HCT116 (cell line): ENCODE measurements around the gene ANO2. TPM values are rescaled to one million over a fixed set of nuclear protein-coding genes. Genes with fewer than 3 reads are reported as not detected.

ENCODE experiments used
- ATAC-seq: fragments of 200-7000 bp; cut with Tn5 transposase; 2 replicates; pipeline ENCODE4 v1.9.1; 2020; ENCODE audit warnings: mild to moderate bottlenecking, moderate library complexity
- BruUV-seq: library from RNA; stranded (reverse); fragments of 400-500 nt; replicated peaks from 2 replicates; lab custom pipeline; 2021; lab: Mats Ljungman, UMichigan
- CTCF ChIA-PET: fragments of 300-600 bp; sonication (Branson Sonifier 250); formaldehyde crosslinking; loops from one replicate; lab custom pipeline; 2021; ENCODE audit warnings: antibody characterized with exemption; lab: Charles Lee
- POLR2A ChIA-PET: fragments of 300-600, 350-600 bp; sonication (Branson Sonifier 250); formaldehyde crosslinking; loops from one replicate; lab custom pipeline; 2021; ENCODE audit warnings: antibody characterized with exemption; lab: Charles Lee
- RAD21 ChIA-PET, 2 experiments: fragments of 300-600 bp; sonication (Branson Sonifier 250); formaldehyde crosslinking; loops; one replicate each; lab custom pipeline; 2023; ENCODE audit warnings: low total read pairs in 2 of 2; ENCODE audit not compliant: uncharacterized antibody in 2 of 2, unreplicated experiment in 2 of 2, low non-redundant PET in 1 of 2; lab: Charles Lee
- DNase-seq: peaks from one replicate; pipeline ENCODE4 v3.0.0-alpha.2; 2010; ENCODE audit warnings: low read depth, low spot score
- H2AFZ ChIP-seq: fragments of 200-600 bp; shearing (Covaris generic), sonication (generic); 2 replicates; pipeline ENCODE4 v1.6.1; 2017; ENCODE audit warnings: low read depth, mixed run types, mixed read lengths, antibody characterized with exemption, low read length; ENCODE audit not compliant: poor library complexity, severe bottlenecking
- H3K27ac ChIP-seq: 2 replicates; pipeline ENCODE4 v1.5.1; 2012; ENCODE audit warnings: low read depth, low read length
- H3K27me3 ChIP-seq: fragments of 200-600 bp; sonication (generic); 2 replicates; pipeline ENCODE4 v1.6.1; 2016; ENCODE audit warnings: mixed run types, low read length, mixed read lengths; ENCODE audit not compliant: insufficient read depth
- H3K36me3 ChIP-seq, 2 experiments: fragments of 200-500 bp in 1 of 2; fragments of 200-600 bp in 1 of 2; sonication (Bioruptor generic) in 1 of 2; sonication (generic) in 1 of 2; 2 replicates each; pipeline versions ENCODE4 v1.5.1 to v1.6.1; 2014 to 2016; ENCODE audit warnings: low read length in 2 of 2, inconsistent platforms in 1 of 2, mixed read lengths in 1 of 2, mixed run types in 1 of 2; ENCODE audit not compliant: insufficient read depth in 2 of 2, control insufficient read depth in 1 of 2
- H3K4me1 ChIP-seq, 2 experiments: fragments of 200-600 bp in 1 of 2; sonication (generic) in 1 of 2; 2 replicates each; pipeline versions ENCODE4 v1.5.1 to v1.6.1; 2012 to 2017; ENCODE audit warnings: low read length in 2 of 2, inconsistent platforms in 1 of 2, mild to moderate bottlenecking in 1 of 2, mixed read lengths in 1 of 2, mixed run types in 1 of 2, moderate library complexity in 1 of 2; ENCODE audit not compliant: insufficient read depth in 2 of 2, control insufficient read depth in 1 of 2
- H3K4me2 ChIP-seq: fragments of 200-600 bp; sonication (generic); 2 replicates; pipeline ENCODE4 v1.6.1; 2017; ENCODE audit warnings: mixed run types, low read length, mixed read lengths
- H3K4me3 ChIP-seq, 2 experiments: fragments of 200-600 bp in 1 of 2; sonication (generic) in 1 of 2; replicated peaks in 1 of 2; 2 replicates each; pipeline ENCODE4 v1.5.1; 2011 to 2016; ENCODE audit warnings: low read length in 2 of 2, control low read depth in 1 of 2, low read depth in 1 of 2, mild to moderate bottlenecking in 1 of 2, mixed read lengths in 1 of 2, mixed run types in 1 of 2
- H3K79me2 ChIP-seq: fragments of 200-600 bp; sonication (generic); 2 replicates; pipeline ENCODE4 v1.6.1; 2017; ENCODE audit warnings: mild to moderate bottlenecking, mixed run types, low read length, moderate library complexity, mixed read lengths; ENCODE audit not compliant: insufficient read depth
- H3K9ac ChIP-seq: fragments of 200-600 bp; sonication (generic); 2 replicates; pipeline ENCODE4 v1.6.1; 2016; ENCODE audit warnings: low read length, mixed read lengths
- H3K9me2 ChIP-seq: fragments of 200-600 bp; sonication (generic), shearing (Covaris generic); 2 replicates; pipeline ENCODE4 v1.6.1; 2017; ENCODE audit warnings: mixed run types, mild to moderate bottlenecking, moderate library complexity; ENCODE audit not compliant: insufficient read depth
- H3K9me3 ChIP-seq, 2 experiments: fragments of 200-500 bp in 1 of 2; fragments of 200-600 bp in 1 of 2; sonication (Bioruptor generic) in 1 of 2; sonication (generic) in 1 of 2; 2 replicates each; pipeline ENCODE4 v1.6.1; 2014 to 2017; ENCODE audit warnings: low read length in 2 of 2, mixed read lengths in 2 of 2, inconsistent platforms in 1 of 2, low read depth in 1 of 2, mild to moderate bottlenecking in 1 of 2, mixed run types in 1 of 2, moderate library complexity in 1 of 2; ENCODE audit not compliant: control insufficient read depth in 1 of 2, insufficient read depth in 1 of 2
- H4K20me1 ChIP-seq: fragments of 200-600 bp; sonication (generic), shearing (Covaris generic); 2 replicates; pipeline ENCODE4 v1.6.1; 2017; ENCODE audit warnings: mixed run types, mild to moderate bottlenecking, moderate library complexity; ENCODE audit not compliant: insufficient read depth
- ATF3 ChIP-seq: IDR thresholded peaks from 2 replicates; pipeline ENCODE4 v1.6.1; 2012
- MAX ChIP-seq: IDR thresholded peaks from 2 replicates; pipeline ENCODE4 v1.6.1; 2012
- SRF ChIP-seq: IDR thresholded peaks from 2 replicates; pipeline ENCODE4 v1.6.1; 2012; ENCODE audit warnings: low read depth
- YY1 ChIP-seq: IDR thresholded peaks from 2 replicates; pipeline ENCODE4 v1.6.1; 2011; ENCODE audit warnings: low read length, low read depth, moderate library complexity, mild to moderate bottlenecking; ENCODE audit not compliant: insufficient replicate concordance; ENCODE audit errors: extremely low read depth
- ZBTB33 ChIP-seq: IDR thresholded peaks from 2 replicates; pipeline ENCODE4 v1.6.1; 2011; ENCODE audit warnings: mild to moderate bottlenecking, low read length, moderate library complexity; ENCODE audit not compliant: insufficient replicate concordance; ENCODE audit errors: extremely low read depth
- intact Hi-C: fragments of 100-400 bp; cut with micrococcal nuclease; formaldehyde crosslinking; loops from 2 replicates; pipeline ENCODE4 v1.10.0; 2022
- total RNA-seq: library from RNA; stranded (reverse); gene quantifications from one replicate; pipeline ENCODE4 v1.2.1, GENCODE V29; 2021; ENCODE audit not compliant: unreplicated experiment

The ANO2 gene
- total RNA-seq, 1 experiment from 2014 or later, result not detected

GRCh38 chr12:5746917-5747316, 198.1 kb downstream of the ANO2 start:
- ChIA-PET POLR2A (no interaction called here), CTCF (interaction anchor here (0.8 kb wide), 1 partner anchor 127 kb away, joined by 3 read pairs; no protein-coding TSS in a partner anchor), RAD21 (no interaction called here)
- Histone ChIP-seq H3K4me1 (no peaks in the 10 kb centered on the region), H3K27me3 (no peaks in the 10 kb centered on the region; the same call in 1 of the 2 replicates), H3K9me3 (no peaks in the 10 kb centered on the region), H4K20me1 (no peaks in the 10 kb centered on the region)
- BruUV-seq, result no TSS peak
- TF ChIP-seq MAX (no peak), ZBTB33 (no peak), ATF3 (no peak), SRF (no peak), YY1 (no peak)
- TF ChIP-seq, all 23 proteins: peak for 0
- H3K9me2 ChIP-seq, result no peaks in the 10 kb centered on the region
- DNase-seq, result no peak
- no peak for ATAC-seq
- no peaks in the 10 kb centered on the region for H3K79me2 ChIP-seq
- H2AFZ ChIP-seq, result no peak overlapping the region
- no peaks in the 10 kb centered on the region for H3K36me3 ChIP-seq
- H3K27ac ChIP-seq, result no peak overlapping the region
- H3K4me2 ChIP-seq, result no peak overlapping the region
- intact Hi-C loops, result no loop called here
- no peak overlapping the region for H3K4me3 ChIP-seq
- no peak overlapping the region for H3K9ac ChIP-seq
